ENCODE data around the gene BEST2. TPM values are rescaled to one million over a fixed set of nuclear protein-coding genes. Genes with fewer than 3 reads are reported as not detected.

BEST2 gene
- total and polyA plus RNA-seq, 2 of the 4 experiments (the other 2 are of a cell fraction), result not detected

- H3K4me3 ChIP-seq (ENCODE audit: insufficient read depth, low read depth, low read length), result peak overlapping the region; percentile 50
- H3K4ac ChIP-seq (ENCODE audit: low read depth, low read length), result peak overlapping the region; percentile 100
- H2AK9ac ChIP-seq (replicated peaks; ENCODE audit: low read depth, low read length, poor library complexity), result peak overlapping the region; percentile 98
- H4K5ac ChIP-seq (ENCODE audit: low read depth, low read length), result peak overlapping the region; percentile 96
- H3K36me3 ChIP-seq (ENCODE audit: control insufficient read depth, insufficient read depth, low read length), result no peaks in the 10 kb centered on the region
- CTCF ChIA-PET, result interaction anchor here (1.0 to 1.4 kb wide), 3 partner anchors 13 to 65 kb away, joined by 3 to 5 read pairs (median 3); no protein-coding TSS in a partner anchor
- peak overlapping the region; percentile 92 for H3K23ac ChIP-seq (ENCODE audit: low read depth, low read length)
- peak overlapping the region; percentile 79 for H3K9ac ChIP-seq (ENCODE audit: low read depth, low read length)
- H2AFZ ChIP-seq (replicated peaks; ENCODE audit: low read length, poor library complexity), result peak overlapping the region; percentile 97
- H4K8ac ChIP-seq (ENCODE audit: low read depth in 2 of 2, low read length in 2 of 2), result peak overlapping the region; percentile 92 to 98
- H3K79me1 ChIP-seq (ENCODE audit: low read depth in 1 of 2, low read length in 2 of 2), result peaks cover 0 to 39% of the 10 kb centered on the region in 2 experiments; a peak in 3 of 4 replicates
- H3K14ac ChIP-seq (replicated peaks; ENCODE audit: low read depth, low read length), result peak overlapping the region; percentile 99
- peak; percentile 85 for DNase-seq
- H4K20me1 ChIP-seq (ENCODE audit: insufficient read depth, low read length), result peaks cover 3% of the 10 kb centered on the region; the same call in 1 of the 2 replicates
- H2AK5ac ChIP-seq (ENCODE audit: low read depth, low read length), result peak overlapping the region; percentile 99
- H4K91ac ChIP-seq (ENCODE audit: insufficient read depth, low read depth, low read length), result peak overlapping the region; percentile 97
- peaks cover 49% of the 10 kb centered on the region for H3K4me1 ChIP-seq (ENCODE audit: control insufficient read depth, insufficient read depth, low read length)
- peaks cover 36% of the 10 kb centered on the region for H3K9me1 ChIP-seq (ENCODE audit: insufficient read depth, low read length)
- in situ Hi-C loops (cut with MboI; ENCODE audit: low sequenced_read_pairs) (loop anchor here (25.0 kb wide), 1 partner anchor 1055 kb away; no protein-coding TSS in a partner anchor), intact Hi-C loops (cut with micrococcal nuclease) (no loop called here), dilution Hi-C loops (cut with HindIII; ENCODE audit: low sequenced_read_pairs, unreplicated experiment) (no loop called here)
- H3K27me3 ChIP-seq (ENCODE audit: control insufficient read depth, insufficient read depth, low read length), result no peaks in the 10 kb centered on the region
- no peaks in the 10 kb centered on the region for H3K9me3 ChIP-seq (ENCODE audit: control insufficient read depth, insufficient read depth, low read length)
- peak overlapping the region; percentile 90 for H2BK120ac ChIP-seq (ENCODE audit: low read depth, low read length)
- peak overlapping the region; percentile 99 for H3K18ac ChIP-seq (ENCODE audit: low read depth, low read length)
- peak overlapping the region; percentile 82 for H3K56ac ChIP-seq (ENCODE audit: extremely low read depth, insufficient read depth, low read length)
- POLR2A ChIA-PET (ENCODE audit: unreplicated experiment), result interaction anchor here (0.6 to 1.6 kb wide), 2 partner anchors 9 to 82 kb away, joined by 3 to 11 read pairs; partner anchors contain the start of gene JUNB
- H2BK15ac ChIP-seq (ENCODE audit: low read depth, low read length), result peak overlapping the region; percentile 94; the same call in 2 of the 3 replicates
- H2BK20ac ChIP-seq (ENCODE audit: low read depth, low read length), result peak overlapping the region; percentile 91
- peak; percentile 62 for ATAC-seq (ENCODE audit: low read depth)
- peak overlapping the region; percentile 95 for H2BK5ac ChIP-seq (ENCODE audit: low read depth, low read length, poor library complexity, severe bottlenecking)
- no TSS peak for BruUV-seq (replicated peaks)
- WGBS, 2 experiments (ENCODE audit: extremely low coverage in 2 of 2, insufficient read length in 1 of 2), result 0% methylated on average over 11 of the region's 88 CpGs; no CpG with 5 or more reads in 1 of the 2 experiments
- H3K4me2 ChIP-seq (ENCODE audit: low read depth, low read length), result peak overlapping the region; percentile 96
- peak overlapping the region; percentile 89 for H3K27ac ChIP-seq (ENCODE audit: insufficient read depth, low read length)
- TF ChIP-seq MAFK (IDR thresholded peaks at IDR 0.05; ENCODE audit: low read depth, low read length) (no peak), RCOR1 (IDR thresholded peaks at IDR 0.05; ENCODE audit: insufficient replicate concordance, low read length) (no peak), USF2 (IDR thresholded peaks at IDR 0.05; ENCODE audit: low read depth, low read length) (peak; percentile 59), SMC3 (IDR thresholded peaks at IDR 0.05; ENCODE audit: low read depth, low read length) (no peak), RFX5 (IDR thresholded peaks at IDR 0.05; ENCODE audit: low read depth, low read length) (no peak), RAD21 (IDR thresholded peaks at IDR 0.05; ENCODE audit: low read length) (no peak), MXI1 (IDR thresholded peaks at IDR 0.05; ENCODE audit: borderline replicate concordance, low read depth, low read length) (peak; percentile 73), CHD1 (IDR thresholded peaks at IDR 0.05; ENCODE audit: low read depth, low read length) (0 out of 2 replicates have a peak, but pooled peaks have one; percentile 12), FOS (IDR thresholded peaks at IDR 0.05; ENCODE audit: low read depth, low read length) (peak; percentile 97), BHLHE40 (IDR thresholded peaks at IDR 0.05; ENCODE audit: low read depth, low read length) (peak; percentile 83), NFE2L2 (IDR thresholded peaks at IDR 0.05; ENCODE audit: low read depth, low read length) (0 out of 2 replicates have a peak, but pooled peaks have one; percentile 12), CEBPB (IDR thresholded peaks at IDR 0.05; ENCODE audit: low read depth, low read length) (no peak), CTCF (conservative IDR thresholded peaks at IDR 0.05; ENCODE audit: low read depth, low read length) (0 out of 2 replicates have a peak, but pooled peaks have one; percentile 12), POLR2A (IDR thresholded peaks at IDR 0.05; ENCODE audit: low read depth, low read length) (peak; percentile 24; the same call in 1 of the 2 replicates), MAZ (IDR thresholded peaks at IDR 0.05; ENCODE audit: borderline replicate concordance, low read depth, low read length) (peak; percentile 99)
These were observed 31.1 kb downstream of the BEST2 start for GRCh38 chr19:12782424-12783290.
